HG03354 (cell line): ENCODE data around the gene BICDL1.

ENCODE experiments used
- ATAC-seq: cut with Tn5 transposase; IDR thresholded peaks from one replicate; pipeline ENCODE4 v1.9.1; 2021; ENCODE audit warnings: mild to moderate bottlenecking; ENCODE audit not compliant: unreplicated experiment, poor library complexity, severe bottlenecking

The BICDL1 gene

GRCh38 chr12:120047072-120047471 lies 58.0 kb downstream of the BICDL1 start:
- no peak for ATAC-seq

GRCh38 chr12:120048263-120048662 lies 59.2 kb downstream of the BICDL1 start:
- ATAC-seq, result no peak

- ATAC-seq, result no peak
Observed at GRCh38 chr12:120049426-120049825, 60.4 kb downstream of the BICDL1 start.

- ATAC-seq, result no peak
Observed at GRCh38 chr12:120051535-120051934, 62.5 kb downstream of the BICDL1 start.

GRCh38 chr12:120054293-120054692 lies 65.3 kb downstream of the BICDL1 start:
- ATAC-seq, result no peak

GRCh38 chr12:120055231-120056000 lies 66.4 kb downstream of the BICDL1 start:
- ATAC-seq, result no peak

- no peak for ATAC-seq
Observed at GRCh38 chr12:120056739-120057138, 67.7 kb downstream of the BICDL1 start.

- ATAC-seq, result no peak
Observed at GRCh38 chr12:120060196-120060595, 71.2 kb downstream of the BICDL1 start.

GRCh38 chr12:120060717-120061116 lies 71.7 kb downstream of the BICDL1 start:
- no peak for ATAC-seq

GRCh38 chr12:120061575-120062214 lies 72.7 kb downstream of the BICDL1 start:
- ATAC-seq, result no peak

- no peak for ATAC-seq
Observed at GRCh38 chr12:120062976-120063579, 74.0 kb downstream of the BICDL1 start.

GRCh38 chr12:120064054-120064940 lies 75.3 kb downstream of the BICDL1 start:
- no peak for ATAC-seq

- no peak for ATAC-seq
Observed at GRCh38 chr12:120065472-120065871, 76.4 kb downstream of the BICDL1 start.

- ATAC-seq, result no peak
Observed at GRCh38 chr12:120066341-120066740, 77.3 kb downstream of the BICDL1 start.

GRCh38 chr12:120067084-120067869 lies 78.2 kb downstream of the BICDL1 start:
- no peak for ATAC-seq

- ATAC-seq, result no peak
Observed at GRCh38 chr12:120067901-120068300, 78.9 kb downstream of the BICDL1 start.

GRCh38 chr12:120069278-120069677 lies 80.2 kb downstream of the BICDL1 start:
- ATAC-seq, result no peak

- no peak for ATAC-seq
Observed at GRCh38 chr12:120071493-120072020, 82.5 kb downstream of the BICDL1 start.
